Frontal cortex (tissue), 4 donors: ENCODE data around the gene HSPA13. TPM values are rescaled to one million over a fixed set of nuclear protein-coding genes. Genes with fewer than 3 reads are reported as not detected.

ENCODE experiments used
- DNase-seq, 2 donors: peaks; one replicate each; pipeline ENCODE4 v3.0.0; 2012; ENCODE audit warnings: low spot score in 2 of 2
- FAIRE-seq: peaks from 2 replicates; lab custom pipeline; 2012; peaks lifted over from hg19 to GRCh38; lab: Jason Lieb, UNC
- total RNA-seq: library from RNA; depleted of rRNA; stranded (reverse); fragments of >200 nt; gene quantifications from one replicate; pipeline ENCODE4 v1.2.3, GENCODE V29; 2014
- donor health status: control.
- donor health status: control.
- donor health status: control.

The HSPA13 gene
- total RNA-seq, 1 donor from 2014 or later: 213 TPM

DNA sequence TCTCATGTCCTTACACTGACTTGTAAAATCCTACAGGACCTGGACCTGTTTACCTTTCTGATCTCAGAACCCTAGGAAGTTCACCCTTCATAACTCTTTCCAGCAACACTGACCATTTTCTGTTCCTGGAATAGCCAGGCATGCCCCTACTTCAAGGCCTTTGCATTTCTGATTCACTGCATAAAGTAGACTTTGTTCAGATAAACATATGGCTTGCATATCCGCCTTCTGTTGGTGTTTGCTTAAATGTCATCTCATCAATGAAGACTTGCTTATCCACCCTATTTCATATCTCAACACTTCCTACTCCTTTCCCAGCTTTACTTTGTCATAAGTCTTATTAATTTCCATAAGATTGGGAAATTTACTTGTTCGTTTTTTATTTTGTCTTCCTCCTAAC is 57.4 kb downstream of the HSPA13 start:
- FAIRE-seq (no peak), DNase-seq (no peak)

Other genes with a start within 250 kb of the HSPA13 start
- gene LIPI, start 172.2 kb downstream of the HSPA13 start, total RNA-seq: not detected
- gene RBM11, start 167.0 kb downstream of the HSPA13 start, total RNA-seq: 10.2 TPM
- gene SAMSN1, start 163.2 kb upstream of the HSPA13 start, total RNA-seq: 3.3 TPM